ENCODE measurements around the gene SCYL1.

DNA sequence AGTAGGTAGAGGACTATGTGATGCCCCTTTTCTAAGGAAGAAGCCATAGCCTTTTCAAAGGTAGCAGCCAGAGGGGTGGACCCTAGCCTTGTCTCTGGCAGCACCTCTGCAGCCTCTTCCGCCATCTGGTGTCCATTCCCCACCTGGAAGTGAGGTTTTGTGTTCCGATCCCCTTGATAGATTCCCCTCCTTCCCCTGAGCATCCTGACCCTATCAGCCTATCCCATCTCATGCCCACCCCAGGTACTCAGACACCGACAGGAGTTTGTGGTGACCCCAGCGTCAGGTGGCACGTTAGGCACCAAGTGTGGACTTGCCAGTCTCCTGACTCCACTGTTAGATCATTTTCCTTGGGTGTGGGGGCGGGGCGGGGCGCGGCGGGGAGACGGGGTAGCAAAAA, 47.1 kb downstream of the SCYL1 start:
- TF ChIP-seq, protein P1, sequence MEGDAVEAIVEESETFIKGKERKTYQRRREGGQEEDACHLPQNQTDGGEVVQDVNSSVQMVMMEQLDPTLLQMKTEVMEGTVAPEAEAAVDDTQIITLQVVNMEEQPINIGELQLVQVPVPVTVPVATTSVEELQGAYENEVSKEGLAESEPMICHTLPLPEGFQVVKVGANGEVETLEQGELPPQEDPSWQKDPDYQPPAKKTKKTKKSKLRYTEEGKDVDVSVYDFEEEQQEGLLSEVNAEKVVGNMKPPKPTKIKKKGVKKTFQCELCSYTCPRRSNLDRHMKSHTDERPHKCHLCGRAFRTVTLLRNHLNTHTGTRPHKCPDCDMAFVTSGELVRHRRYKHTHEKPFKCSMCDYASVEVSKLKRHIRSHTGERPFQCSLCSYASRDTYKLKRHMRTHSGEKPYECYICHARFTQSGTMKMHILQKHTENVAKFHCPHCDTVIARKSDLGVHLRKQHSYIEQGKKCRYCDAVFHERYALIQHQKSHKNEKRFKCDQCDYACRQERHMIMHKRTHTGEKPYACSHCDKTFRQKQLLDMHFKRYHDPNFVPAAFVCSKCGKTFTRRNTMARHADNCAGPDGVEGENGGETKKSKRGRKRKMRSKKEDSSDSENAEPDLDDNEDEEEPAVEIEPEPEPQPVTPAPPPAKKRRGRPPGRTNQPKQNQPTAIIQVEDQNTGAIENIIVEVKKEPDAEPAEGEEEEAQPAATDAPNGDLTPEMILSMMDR (IDR thresholded peaks at IDR 0.05): peak in 5 of 7 experiments; percentile 4 to 52 (median 44)
- TF ChIP-seq POLR2A (IDR thresholded peaks at IDR 0.05): peak in 1 of 3 donors; percentile 19

All from body of pancreas (tissue), 4 donors.